Trophoblast cell (in vitro differentiated cells and primary cell): ENCODE data around the gene CCDC127.

Experiments
- DNase-seq, 2 donors: peaks; one replicate each; pipeline ENCODE4 v3.0.0-alpha.2; 2016
- H2AFZ ChIP-seq: 2 replicates; pipeline ENCODE4 v1.6.1; 2013; ENCODE audit warnings: low read length, moderate library complexity, mild to moderate bottlenecking; ENCODE audit not compliant: insufficient read depth, poor library complexity
- H2AK5ac ChIP-seq: 2 replicates; pipeline ENCODE4 v1.6.1; 2013; ENCODE audit warnings: mild to moderate bottlenecking, low read length
- H2BK120ac ChIP-seq: 2 replicates; pipeline ENCODE4 v1.6.1; 2013; ENCODE audit warnings: low read length, mild to moderate bottlenecking, moderate library complexity; ENCODE audit not compliant: insufficient read depth, poor library complexity
- H2BK12ac ChIP-seq: 2 replicates; pipeline ENCODE4 v1.6.1; 2013; ENCODE audit warnings: mild to moderate bottlenecking, low read length, moderate library complexity
- H2BK5ac ChIP-seq: 2 replicates; pipeline ENCODE4 v1.6.1; 2013; ENCODE audit warnings: low read length, low read depth, moderate library complexity, mild to moderate bottlenecking; ENCODE audit not compliant: poor library complexity
- H3K14ac ChIP-seq: 2 replicates; pipeline ENCODE4 v1.6.1; 2013; ENCODE audit warnings: mild to moderate bottlenecking, low read length
- H3K18ac ChIP-seq: 2 replicates; pipeline ENCODE4 v1.6.1; 2013; ENCODE audit warnings: mild to moderate bottlenecking, low read length
- H3K23ac ChIP-seq: 2 replicates; pipeline ENCODE4 v1.6.1; 2013; ENCODE audit warnings: low read length
- H3K27ac ChIP-seq: 2 replicates; pipeline ENCODE4 v1.5.1; 2013; ENCODE audit warnings: low read depth, mild to moderate bottlenecking, inconsistent platforms, low read length, moderate library complexity
- H3K27me3 ChIP-seq: 2 replicates; pipeline ENCODE4 v1.6.1; 2013; ENCODE audit warnings: inconsistent platforms, mild to moderate bottlenecking, low read length, moderate library complexity; ENCODE audit not compliant: insufficient read depth
- H3K36me3 ChIP-seq, 2 experiments: 1 replicate in 1 of 2; 2 replicates in 1 of 2; pipeline ENCODE4 v1.6.1; 2013; ENCODE audit warnings: low read length in 2 of 2, mild to moderate bottlenecking in 2 of 2, moderate library complexity in 1 of 2; ENCODE audit not compliant: insufficient read depth in 2 of 2, control insufficient read depth in 1 of 2
- H3K4ac ChIP-seq: 2 replicates; pipeline ENCODE4 v1.6.1; 2013; ENCODE audit warnings: low read depth, mild to moderate bottlenecking, low read length, moderate library complexity
- H3K4me1 ChIP-seq, 2 experiments: 1 replicate in 1 of 2; 2 replicates in 1 of 2; pipeline ENCODE4 v1.6.1; 2013; ENCODE audit warnings: low read length in 2 of 2, mild to moderate bottlenecking in 2 of 2, moderate library complexity in 1 of 2; ENCODE audit not compliant: insufficient read depth in 2 of 2, control insufficient read depth in 1 of 2
- H3K4me2 ChIP-seq: 2 replicates; pipeline ENCODE4 v1.6.1; 2013; ENCODE audit warnings: inconsistent platforms, mild to moderate bottlenecking, low read length, moderate library complexity
- H3K4me3 ChIP-seq: 2 replicates; pipeline ENCODE4 v1.5.1; 2013; ENCODE audit warnings: mild to moderate bottlenecking, low read depth, low read length, inconsistent platforms
- H3K79me1 ChIP-seq: one replicate; pipeline ENCODE4 v1.6.1; 2013; ENCODE audit warnings: low read length
- H3K79me2 ChIP-seq: 2 replicates; pipeline ENCODE4 v1.6.1; 2013; ENCODE audit warnings: low read length, mild to moderate bottlenecking; ENCODE audit not compliant: control insufficient read depth, insufficient read depth, poor library complexity
- H3K9ac ChIP-seq: 2 replicates; pipeline ENCODE4 v1.6.1; 2013; ENCODE audit warnings: mild to moderate bottlenecking, low read length
- H3K9me3 ChIP-seq: 2 replicates; pipeline ENCODE4 v1.6.1; 2013; ENCODE audit warnings: low read depth, mild to moderate bottlenecking, control low read depth, inconsistent platforms, low read length; ENCODE audit not compliant: insufficient read depth
- H4K12ac ChIP-seq: 2 replicates; pipeline ENCODE4 v1.6.1; 2013; ENCODE audit warnings: low read depth, mild to moderate bottlenecking, low read length, moderate library complexity
- H4K8ac ChIP-seq: 2 replicates; pipeline ENCODE4 v1.6.1; 2013; ENCODE audit warnings: low read depth, mild to moderate bottlenecking, low read length, moderate library complexity
- H4K91ac ChIP-seq: one replicate; pipeline ENCODE4 v1.6.1; 2013; ENCODE audit warnings: low read depth, mild to moderate bottlenecking, low read length, moderate library complexity
- WGBS: extraction: QIAGEN DNeasy Blood & Tissue Kit; methylation state at CpG from one replicate; pipeline ENCODE4 v1.1.7; 2013; ENCODE audit warnings: missing lambda C conversion rate; ENCODE audit not compliant: insufficient read length, insufficient coverage; ENCODE audit errors: extremely low coverage; 5-methylcytosine and 5-hydroxymethylcytosine counted together

The CCDC127 gene

GRCh38 chr5:189486-189885, 28.5 kb downstream of the CCDC127 start:
- Histone ChIP-seq H4K8ac (no peak overlapping the region), H4K12ac (no peak overlapping the region), H3K4me3 (no peak overlapping the region), H2AK5ac (no peak overlapping the region), H3K23ac (no peak overlapping the region), H3K27ac (no peak overlapping the region), H3K9ac (no peak overlapping the region), H3K14ac (no peak overlapping the region), H3K4me1 (peaks cover 11 to 15% of the 10 kb centered on the region in 2 experiments), H2BK5ac (no peak overlapping the region), H3K79me2 (no peaks in the 10 kb centered on the region), H3K27me3 (no peaks in the 10 kb centered on the region), H3K4me2 (no peak overlapping the region), H2AFZ (no peak overlapping the region), H2BK120ac (no peak overlapping the region), H3K18ac (no peak overlapping the region), H3K79me1 (peaks cover 3% of the 10 kb centered on the region), H2BK12ac (no peak overlapping the region), H3K36me3 (peaks cover 8 to 12% of the 10 kb centered on the region in 2 experiments), H3K4ac (no peak overlapping the region), H4K91ac (no peak overlapping the region), H3K9me3 (no peaks in the 10 kb centered on the region)
- no peak for DNase-seq
- no CpG with 5 or more reads among the region's 10 CpGs for WGBS

GRCh38 chr5:188488-189481, 29.2 kb downstream of the CCDC127 start:
- Histone ChIP-seq H2AK5ac (peak overlapping the region; percentile 3), H3K4ac (no peak overlapping the region), H3K4me3 (no peak overlapping the region), H3K79me2 (no peaks in the 10 kb centered on the region), H3K9ac (no peak overlapping the region), H4K8ac (no peak overlapping the region), H3K36me3 (peaks cover 8 to 12% of the 10 kb centered on the region in 2 experiments), H3K18ac (peak overlapping the region; percentile 23), H3K23ac (no peak overlapping the region), H2BK12ac (no peak overlapping the region), H2BK5ac (no peak overlapping the region), H3K27me3 (no peaks in the 10 kb centered on the region), H2AFZ (no peak overlapping the region), H3K79me1 (peaks cover 3% of the 10 kb centered on the region), H3K27ac (no peak overlapping the region), H3K14ac (no peak overlapping the region), H4K91ac (no peak overlapping the region), H3K9me3 (no peaks in the 10 kb centered on the region), H3K4me2 (no peak overlapping the region), H3K4me1 (peaks cover 12 to 18% of the 10 kb centered on the region in 2 experiments), H4K12ac (no peak overlapping the region), H2BK120ac (no peak overlapping the region)
- DNase-seq = peak; percentile 84 to 94
- WGBS = no CpG with 5 or more reads among the region's 37 CpGs

GRCh38 chr5:187617-188451, 30.1 kb downstream of the CCDC127 start:
- H3K4me3 ChIP-seq = no peak overlapping the region
- H2BK120ac ChIP-seq = no peak overlapping the region
- H4K91ac ChIP-seq = no peak overlapping the region
- no peaks in the 10 kb centered on the region for H3K79me2 ChIP-seq
- DNase-seq = no peak
- H3K18ac ChIP-seq = peak overlapping the region; percentile 23
- no CpG with 5 or more reads among the region's 21 CpGs for WGBS
- no peak overlapping the region for H2AFZ ChIP-seq
- no peak overlapping the region for H3K4ac ChIP-seq
- H3K14ac ChIP-seq = no peak overlapping the region
- no peak overlapping the region for H3K27ac ChIP-seq
- no peak overlapping the region for H2BK5ac ChIP-seq
- no peaks in the 10 kb centered on the region for H3K27me3 ChIP-seq
- no peak overlapping the region for H4K8ac ChIP-seq
- H3K23ac ChIP-seq = no peak overlapping the region
- H3K79me1 ChIP-seq = peaks cover 3% of the 10 kb centered on the region
- H4K12ac ChIP-seq = no peak overlapping the region
- no peaks in the 10 kb centered on the region for H3K9me3 ChIP-seq
- H3K9ac ChIP-seq = no peak overlapping the region
- H3K4me1 ChIP-seq = peaks cover 12 to 18% of the 10 kb centered on the region in 2 experiments
- H2AK5ac ChIP-seq = peak overlapping the region; percentile 13
- no peak overlapping the region for H3K4me2 ChIP-seq
- no peak overlapping the region for H2BK12ac ChIP-seq
- H3K36me3 ChIP-seq = peaks cover 13 to 15% of the 10 kb centered on the region in 2 experiments

GRCh38 chr5:187042-187431, 30.9 kb downstream of the CCDC127 start:
- no peak overlapping the region for H4K8ac ChIP-seq
- no peak overlapping the region for H2BK120ac ChIP-seq
- no peak overlapping the region for H4K12ac ChIP-seq
- no peak overlapping the region for H3K14ac ChIP-seq
- DNase-seq = no peak
- H3K36me3 ChIP-seq = peaks cover 20 to 22% of the 10 kb centered on the region in 2 experiments
- H2AK5ac ChIP-seq = peak overlapping the region; percentile 19
- H3K18ac ChIP-seq = no peak overlapping the region
- H3K27ac ChIP-seq = no peak overlapping the region
- no peaks in the 10 kb centered on the region for H3K9me3 ChIP-seq
- H3K4me1 ChIP-seq = peaks cover 12 to 18% of the 10 kb centered on the region in 2 experiments
- no peak overlapping the region for H3K4me3 ChIP-seq
- no peak overlapping the region for H3K9ac ChIP-seq
- peak overlapping the region; percentile 22 for H4K91ac ChIP-seq
- no peak overlapping the region for H3K23ac ChIP-seq
- no peak overlapping the region for H2BK5ac ChIP-seq
- H3K4me2 ChIP-seq = no peak overlapping the region
- WGBS = no CpG with 5 or more reads among the region's 13 CpGs
- H2BK12ac ChIP-seq = no peak overlapping the region
- H3K27me3 ChIP-seq = no peaks in the 10 kb centered on the region
- H3K79me1 ChIP-seq = peaks cover 3% of the 10 kb centered on the region
- no peaks in the 10 kb centered on the region for H3K79me2 ChIP-seq
- no peak overlapping the region for H3K4ac ChIP-seq
- H2AFZ ChIP-seq = no peak overlapping the region
